ENCODE results near the gene FAM168A.

- no peak for TF ChIP-seq CTCF (IDR thresholded peaks at IDR 0.05)
- TF ChIP-seq POLR2A (IDR thresholded peaks at IDR 0.05), result no peak
Observed at GRCh38 chr11:73566422-73566821, 31.5 kb downstream of the FAM168A start.
